Stimulated activated CD4-positive, alpha-beta T cell treated with anti-CD3 and anti-CD28 coated beads, Interleukin-1b, Interleukin-23, amount 100 ng/mL, for 24 hours (primary cell): ENCODE data around the gene HOXC11.

ENCODE experiments used
- DNase-seq, 4 experiments: peaks; one replicate each; pipeline ENCODE4 v3.0.0-alpha.2; 2020; ENCODE audit warnings: low read depth in 4 of 4, low spot score in 1 of 4

The HOXC11 gene

DNA sequence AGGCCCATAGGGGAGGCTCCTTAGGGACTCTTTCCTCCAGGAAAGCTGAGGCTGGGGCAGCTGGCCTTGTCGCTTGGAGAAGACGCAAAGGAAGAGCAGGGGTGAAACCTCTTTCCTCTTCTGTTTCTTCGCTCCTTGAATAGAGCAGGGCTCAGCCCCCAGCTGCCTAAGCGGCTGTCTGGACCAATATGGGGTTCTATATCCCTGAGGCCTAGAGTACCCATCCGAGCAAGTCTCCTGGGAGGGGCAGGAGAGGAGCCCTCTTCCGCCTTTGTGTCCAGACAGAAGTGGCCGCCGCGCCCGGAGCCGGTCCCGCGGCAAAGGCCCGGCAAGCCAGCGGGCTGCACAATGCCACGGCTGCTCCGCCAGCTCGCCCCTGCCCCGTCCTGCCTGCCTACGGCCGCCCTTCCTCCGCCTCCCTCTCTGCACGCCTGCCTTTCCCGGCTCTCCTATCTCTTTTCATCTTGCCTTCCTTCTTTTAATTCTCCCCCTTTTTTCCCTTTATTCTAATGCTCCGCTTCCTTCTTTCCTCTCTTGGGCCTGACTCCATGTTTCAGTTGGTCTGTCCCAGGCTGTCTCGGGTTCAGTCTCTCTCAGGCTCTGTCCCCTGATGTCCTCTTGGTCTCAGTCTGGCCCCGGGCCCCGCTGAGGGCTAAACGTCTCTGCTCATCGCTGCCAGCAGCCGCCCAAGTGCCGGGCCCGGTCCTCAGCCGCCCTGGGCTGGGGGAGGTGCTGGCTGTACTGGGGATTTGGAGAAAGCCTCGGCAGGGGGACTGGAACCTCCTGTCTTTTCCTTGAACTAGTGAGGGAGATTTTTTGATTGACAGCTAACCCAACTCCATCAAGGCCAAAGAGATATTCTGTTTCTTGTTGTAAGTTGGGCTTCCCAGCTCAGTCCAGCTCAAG is 24.5 kb downstream of the HOXC11 start:
- DNase-seq = no peak

DNA sequence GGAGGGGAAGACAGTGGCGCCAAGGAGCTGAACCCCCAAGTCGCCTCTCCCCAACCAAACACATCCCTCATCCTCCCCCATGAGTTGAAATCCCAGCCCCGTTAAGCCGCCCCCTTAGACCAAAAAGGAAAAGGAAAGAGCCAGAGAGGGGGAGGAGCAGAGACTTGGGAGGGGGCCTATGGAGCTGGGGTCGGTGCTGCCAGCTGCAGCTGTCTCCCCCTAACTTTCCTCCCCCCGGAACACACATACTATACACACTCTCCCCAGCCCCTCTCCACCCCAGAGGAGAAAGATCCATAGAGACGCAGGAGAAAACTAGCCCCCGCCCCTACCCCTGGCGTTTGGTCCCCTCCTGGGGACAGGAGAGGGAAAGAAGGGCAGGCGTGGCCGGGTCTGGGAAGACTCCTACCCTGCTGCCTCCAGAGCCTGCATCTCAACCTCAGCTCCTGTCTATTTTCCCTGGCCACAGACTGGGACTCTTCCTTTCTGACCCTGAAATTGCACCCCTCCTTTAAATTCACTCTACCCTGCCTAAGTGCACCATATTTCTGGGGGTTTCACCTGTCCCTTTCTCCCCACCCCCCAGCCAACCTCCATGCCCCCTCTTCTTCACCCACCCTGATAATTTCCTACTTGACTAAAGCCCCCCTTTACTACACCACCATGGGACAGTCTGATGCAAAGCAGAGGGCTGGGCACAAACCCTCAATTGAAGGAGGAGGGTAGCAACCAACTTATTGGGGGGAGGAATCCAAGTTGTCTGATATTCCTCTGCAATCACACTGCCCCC is 25.4 kb downstream of the HOXC11 start:
- DNase-seq = no peak

DNA sequence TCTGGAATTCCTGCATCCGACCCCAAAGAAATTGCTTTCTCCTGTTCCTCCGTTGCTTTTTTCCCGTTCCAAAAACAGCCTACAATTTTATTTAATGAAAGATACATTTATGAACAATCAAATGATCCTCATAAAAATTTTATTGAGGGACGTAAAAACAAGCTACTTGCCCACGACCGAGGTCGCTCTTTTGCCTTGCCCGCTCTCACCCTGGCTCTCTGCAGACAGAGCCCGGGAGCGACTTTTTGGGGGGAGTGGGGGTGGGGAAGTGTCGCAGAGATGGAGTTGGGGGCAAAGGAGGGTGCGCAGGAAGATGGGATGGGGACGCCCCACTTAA is 25.9 kb downstream of the HOXC11 start:
- no peak for DNase-seq

DNA sequence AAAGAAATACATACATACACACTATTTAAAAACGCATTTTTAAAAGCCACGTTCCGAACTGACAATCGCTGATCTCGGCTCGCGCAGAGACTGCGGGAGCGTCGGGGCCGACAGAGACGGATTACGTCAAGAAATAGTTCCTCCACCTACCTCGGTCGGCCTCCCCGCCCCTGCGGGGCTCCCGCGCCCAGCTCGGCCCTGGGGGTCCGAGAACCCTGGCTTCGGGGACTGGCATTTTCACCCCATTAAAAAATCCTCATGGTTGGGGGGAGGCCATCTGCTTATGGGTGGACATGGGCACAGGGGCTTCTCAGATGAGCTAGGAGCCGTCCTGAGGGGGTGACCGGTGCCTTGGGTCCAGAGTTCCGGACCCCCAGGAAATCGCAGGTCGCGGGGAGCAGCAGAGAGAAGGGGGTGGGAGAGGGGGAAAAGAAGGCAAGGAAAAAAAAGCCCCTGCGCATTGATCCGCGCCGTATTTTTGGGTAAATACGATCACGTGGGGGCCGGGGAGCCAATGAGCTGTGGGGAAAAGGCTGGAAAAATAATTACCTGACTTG is 26.7 kb downstream of the HOXC11 start:
- DNase-seq = no peak

DNA sequence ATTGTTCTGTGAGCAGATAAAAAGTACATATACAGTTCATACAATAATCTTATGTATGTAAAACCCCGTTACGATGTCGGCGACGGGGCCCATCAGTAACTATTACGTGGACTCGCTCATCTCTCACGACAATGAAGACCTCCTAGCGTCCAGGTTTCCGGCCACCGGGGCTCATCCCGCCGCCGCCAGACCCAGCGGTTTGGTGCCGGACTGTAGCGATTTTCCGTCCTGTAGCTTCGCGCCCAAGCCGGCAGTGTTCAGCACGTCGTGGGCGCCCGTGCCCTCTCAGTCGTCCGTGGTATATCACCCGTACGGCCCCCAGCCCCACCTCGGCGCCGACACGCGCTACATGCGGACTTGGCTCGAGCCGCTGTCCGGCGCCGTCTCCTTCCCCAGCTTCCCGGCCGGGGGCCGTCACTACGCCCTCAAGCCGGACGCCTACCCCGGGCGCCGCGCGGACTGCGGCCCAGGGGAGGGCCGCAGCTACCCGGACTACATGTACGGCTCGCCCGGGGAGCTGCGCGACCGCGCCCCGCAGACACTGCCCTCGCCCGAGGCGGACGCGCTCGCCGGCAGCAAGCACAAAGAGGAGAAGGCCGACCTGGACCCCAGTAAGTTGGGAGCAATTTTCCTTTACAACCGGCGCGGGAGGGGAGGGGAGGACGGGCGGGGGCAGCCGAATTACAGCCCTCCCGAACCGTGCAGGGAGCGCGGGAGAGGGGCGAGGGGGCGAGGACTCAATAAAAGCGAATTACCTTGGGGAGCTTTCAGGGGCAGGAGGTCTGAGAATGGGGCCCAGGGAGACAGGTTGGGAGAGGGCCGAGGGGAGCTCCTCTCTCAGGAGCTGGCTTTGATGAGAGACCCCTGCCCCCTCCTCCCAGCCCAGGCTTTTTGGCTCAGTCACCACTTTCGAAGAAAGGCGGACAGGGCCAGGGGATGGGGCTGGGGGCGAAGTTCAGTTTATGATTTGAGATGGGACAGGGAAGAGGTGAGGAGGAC is 27.5 kb downstream of the HOXC11 start, which contains the start of gene HOXC9:
Gene HOXC9, plus strand, starts transcription at position 46 of the 999 bp plus-strand sequence. Its CDS starts 28 bp downstream, at position 74.
- no peak for DNase-seq

DNA sequence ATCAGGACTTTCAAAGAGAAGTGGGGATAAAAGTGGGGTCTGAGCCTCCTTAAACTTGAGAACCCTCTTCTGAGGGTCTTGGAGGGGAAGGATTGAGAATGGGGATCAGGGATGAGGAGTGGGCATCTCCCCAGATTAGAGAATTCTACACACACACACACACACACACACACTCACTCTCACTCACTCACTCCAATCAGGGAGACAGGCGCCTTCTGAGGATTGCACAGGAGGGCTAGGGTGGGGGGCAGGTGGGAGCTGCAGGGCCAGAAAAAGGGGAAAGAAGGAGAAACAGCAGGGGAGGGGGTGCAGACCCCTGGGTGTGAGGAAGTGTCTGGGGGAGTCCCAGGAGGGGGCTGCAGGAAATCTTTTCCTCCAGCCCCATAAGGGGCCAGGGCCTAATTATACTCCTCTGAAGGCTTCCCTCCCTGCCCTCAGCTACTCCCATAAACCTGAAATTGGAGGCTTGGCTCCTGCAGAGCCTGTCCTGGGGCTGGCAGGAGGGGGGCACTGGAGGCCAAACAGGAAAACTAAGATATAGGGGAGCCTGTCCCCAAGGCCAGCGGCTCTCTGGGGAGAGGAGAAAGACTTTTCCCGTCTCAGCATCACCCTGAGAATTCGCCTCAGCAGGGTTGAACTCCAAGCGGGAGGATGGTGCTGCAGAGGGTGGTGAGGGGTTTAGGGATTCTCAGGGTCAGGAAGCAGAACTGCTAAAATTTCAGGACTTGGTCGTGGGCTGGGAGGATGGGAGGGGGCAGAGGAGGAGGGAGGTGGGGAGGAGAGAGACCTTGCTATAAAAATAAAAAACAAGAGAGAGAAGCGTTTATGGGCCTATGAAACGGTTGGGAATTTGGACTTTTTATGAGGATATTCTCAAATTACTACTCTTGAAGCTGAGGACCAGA is 28.6 kb downstream of the HOXC11 start:
- DNase-seq = no peak

DNA sequence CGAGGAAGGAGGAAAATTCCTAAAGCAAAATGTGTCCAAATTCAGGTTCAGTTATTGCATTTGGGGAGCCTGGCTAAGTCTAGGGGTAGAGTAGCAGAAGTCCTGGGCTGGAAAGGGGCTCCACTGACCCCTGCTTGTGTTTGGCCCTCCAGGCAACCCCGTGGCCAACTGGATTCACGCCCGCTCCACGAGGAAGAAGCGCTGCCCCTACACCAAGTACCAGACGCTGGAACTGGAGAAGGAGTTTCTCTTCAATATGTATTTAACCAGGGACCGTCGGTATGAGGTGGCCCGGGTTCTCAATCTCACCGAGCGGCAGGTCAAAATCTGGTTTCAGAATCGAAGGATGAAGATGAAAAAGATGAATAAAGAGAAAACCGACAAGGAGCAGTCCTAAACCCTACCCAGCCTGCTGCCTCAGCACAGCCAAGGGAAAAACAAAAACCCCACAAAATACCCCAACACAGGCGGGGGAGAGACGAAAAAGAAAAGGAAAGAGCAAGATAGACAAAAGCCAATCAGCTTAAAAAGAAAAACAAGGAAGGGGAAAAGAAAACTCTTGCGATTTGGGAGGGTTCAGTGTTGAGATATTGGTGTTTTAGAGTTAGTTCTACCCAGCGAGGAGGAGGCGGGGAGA is 29.5 kb downstream of the HOXC11 start:
- DNase-seq = no peak

DNA sequence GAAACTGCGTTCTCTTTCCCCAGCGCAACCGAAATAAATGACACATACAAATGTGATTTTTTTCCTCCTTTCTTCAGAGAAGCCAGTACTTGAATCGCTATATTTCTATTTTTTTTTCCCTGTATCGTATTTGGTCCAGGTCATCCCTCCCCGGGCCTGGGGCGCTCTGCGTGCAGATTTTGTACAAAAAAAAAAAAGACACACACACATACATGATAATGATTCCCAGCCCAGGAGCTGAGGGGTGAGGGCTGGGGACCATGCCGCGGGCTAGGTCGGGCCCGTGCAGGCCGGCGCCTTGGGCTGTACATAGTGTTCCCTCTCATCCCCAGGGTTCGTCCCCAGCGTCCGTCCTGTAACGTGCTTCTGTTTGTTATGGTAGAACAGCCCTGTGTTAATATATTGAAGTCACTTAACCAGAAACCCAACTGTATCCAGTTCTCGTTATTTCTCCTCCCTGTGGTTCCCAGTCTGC is 30.0 kb downstream of the HOXC11 start:
- no peak for DNase-seq

DNA sequence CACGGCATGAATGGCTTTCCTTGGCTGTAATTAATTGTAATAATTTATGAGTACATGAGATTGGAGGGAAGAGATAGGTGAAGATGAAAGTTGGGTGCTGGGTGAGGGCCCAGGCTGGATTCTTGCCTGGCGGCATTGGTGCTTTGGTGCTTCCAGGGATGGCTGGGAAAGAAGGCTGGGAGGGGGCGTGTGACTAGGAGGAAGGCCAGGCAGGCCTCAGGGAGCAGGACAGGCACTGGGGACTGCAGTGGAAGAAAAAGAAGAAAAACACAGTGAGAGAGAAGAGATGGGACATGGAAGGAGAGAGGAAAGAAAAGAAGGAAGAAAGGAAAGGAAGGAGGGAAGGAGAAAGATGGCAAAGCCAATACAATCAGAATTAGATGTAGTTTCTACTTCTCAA is 30.7 kb downstream of the HOXC11 start:
- DNase-seq = no peak

DNA sequence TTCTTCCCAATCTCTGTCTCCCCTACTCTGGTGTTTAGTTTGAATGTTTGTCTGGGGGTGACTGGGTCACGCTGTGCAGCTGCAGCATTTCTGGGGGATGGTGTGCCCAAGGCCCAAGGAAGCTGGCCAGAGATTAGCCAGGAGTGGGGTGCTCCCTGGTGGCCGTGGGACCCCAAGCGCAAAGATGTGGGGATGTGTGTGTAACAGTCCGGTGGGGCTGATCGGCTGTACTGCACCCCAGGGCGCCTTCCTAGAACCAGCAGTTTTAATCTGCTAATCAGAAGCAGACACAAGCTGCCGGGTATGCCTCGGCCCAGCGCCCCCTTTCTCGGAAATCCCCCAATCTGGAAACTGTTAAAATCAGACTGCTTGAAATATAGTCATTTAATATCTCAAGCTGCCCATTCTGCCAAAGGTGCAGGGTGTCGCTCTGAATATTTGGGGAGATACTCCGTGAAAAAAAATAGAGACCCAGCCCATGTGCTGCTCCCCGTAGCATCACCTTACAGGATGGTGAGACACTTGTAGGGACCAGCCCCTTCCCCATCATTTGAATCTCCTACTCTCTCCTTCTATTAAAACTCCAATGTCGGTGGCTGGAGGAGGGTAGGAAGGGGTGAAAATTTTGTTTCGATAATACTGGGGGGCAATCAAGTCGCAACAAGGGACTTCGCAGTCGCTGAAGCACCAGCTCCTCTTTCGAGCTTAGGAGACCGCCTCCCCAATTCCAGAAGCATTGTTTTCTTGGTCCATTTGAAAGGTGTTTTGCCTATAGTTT is 31.3 kb downstream of the HOXC11 start:
- DNase-seq = no peak

DNA sequence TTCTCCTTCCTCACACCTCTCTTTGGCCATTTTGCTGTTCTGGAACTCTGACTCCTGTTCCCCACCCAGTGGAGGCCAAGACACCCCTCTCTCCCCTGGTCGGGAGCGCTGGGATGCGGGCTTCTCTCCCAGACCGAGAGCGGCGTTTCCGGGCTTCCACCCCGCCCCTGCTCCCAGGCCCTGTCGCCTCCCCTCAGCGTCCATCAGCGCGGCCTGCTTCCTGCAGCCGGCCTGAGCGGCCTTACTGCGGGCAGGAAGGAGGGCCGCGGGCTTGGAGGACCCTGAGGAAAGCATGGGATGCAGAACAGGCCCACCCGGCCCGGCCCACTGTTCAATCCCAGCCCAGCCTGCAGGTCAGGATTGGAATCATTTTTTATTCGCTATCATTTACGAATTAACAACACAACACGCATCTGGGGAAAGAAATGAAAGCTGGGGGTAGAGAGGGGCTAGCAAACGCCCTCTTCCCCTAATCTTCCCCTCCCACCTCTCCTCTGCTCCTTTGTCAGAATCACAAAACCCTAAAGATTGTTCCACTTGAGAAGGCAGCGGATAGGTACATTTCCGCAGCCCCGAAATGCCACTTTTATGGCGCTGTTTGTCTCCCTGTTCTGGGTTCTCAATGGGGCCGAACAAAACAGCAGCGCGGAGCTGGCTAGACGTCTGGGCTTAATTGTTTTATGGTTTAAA is 32.1 kb downstream of the HOXC11 start:
- DNase-seq = no peak

DNA sequence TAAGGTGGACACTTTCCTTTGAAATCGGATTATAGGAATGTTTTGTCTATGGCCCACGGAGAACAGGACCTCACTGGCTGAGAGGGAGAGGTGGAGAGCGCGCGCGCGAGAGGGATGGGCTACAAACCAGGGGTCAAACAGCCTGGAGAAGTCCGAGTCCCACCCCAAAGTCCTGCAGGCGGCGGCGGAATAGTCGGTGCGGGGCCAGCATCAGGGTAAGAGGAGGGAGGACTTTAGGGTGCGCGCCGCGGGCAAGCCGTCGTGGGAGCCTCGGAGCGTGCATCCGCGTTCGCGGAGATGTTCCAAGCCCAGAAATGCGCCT is 32.6 kb downstream of the HOXC11 start:
- no peak for DNase-seq

DNA sequence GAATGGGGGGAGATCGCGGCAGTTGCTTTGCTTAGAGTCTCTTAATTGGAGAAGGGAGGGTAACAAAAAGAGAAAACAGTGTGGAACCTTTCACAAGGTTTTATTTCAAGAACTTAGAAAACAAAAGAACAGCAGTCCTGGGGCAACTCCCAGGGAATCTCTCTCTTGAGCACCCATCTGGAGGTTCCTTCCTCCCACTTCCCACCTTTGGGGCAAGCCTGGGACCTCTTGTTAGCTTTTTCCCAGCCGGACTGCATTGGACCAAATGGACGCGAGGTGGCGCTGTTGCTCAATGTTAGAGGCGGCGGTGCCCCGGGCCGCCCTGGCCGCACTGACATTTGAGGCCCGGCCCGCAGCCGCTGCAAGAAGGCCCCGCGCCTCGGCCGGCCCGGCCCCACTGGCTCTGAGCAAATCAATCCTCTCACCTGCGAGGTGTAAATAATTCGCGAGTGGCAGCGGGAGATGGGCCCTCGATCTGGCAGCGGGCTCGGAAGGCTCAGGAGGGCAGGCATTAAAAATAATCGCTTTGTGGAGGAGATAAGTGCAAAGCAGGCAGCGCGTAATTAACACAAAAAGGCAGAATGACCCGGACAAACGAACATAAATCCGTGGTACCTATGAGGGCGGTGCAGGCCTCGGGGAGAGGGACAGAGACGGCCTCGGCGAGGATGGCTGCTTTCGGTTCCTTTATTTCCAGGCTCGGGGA is 33.1 kb downstream of the HOXC11 start:
- peak; percentile 77 to 86 (median 82) for DNase-seq

DNA sequence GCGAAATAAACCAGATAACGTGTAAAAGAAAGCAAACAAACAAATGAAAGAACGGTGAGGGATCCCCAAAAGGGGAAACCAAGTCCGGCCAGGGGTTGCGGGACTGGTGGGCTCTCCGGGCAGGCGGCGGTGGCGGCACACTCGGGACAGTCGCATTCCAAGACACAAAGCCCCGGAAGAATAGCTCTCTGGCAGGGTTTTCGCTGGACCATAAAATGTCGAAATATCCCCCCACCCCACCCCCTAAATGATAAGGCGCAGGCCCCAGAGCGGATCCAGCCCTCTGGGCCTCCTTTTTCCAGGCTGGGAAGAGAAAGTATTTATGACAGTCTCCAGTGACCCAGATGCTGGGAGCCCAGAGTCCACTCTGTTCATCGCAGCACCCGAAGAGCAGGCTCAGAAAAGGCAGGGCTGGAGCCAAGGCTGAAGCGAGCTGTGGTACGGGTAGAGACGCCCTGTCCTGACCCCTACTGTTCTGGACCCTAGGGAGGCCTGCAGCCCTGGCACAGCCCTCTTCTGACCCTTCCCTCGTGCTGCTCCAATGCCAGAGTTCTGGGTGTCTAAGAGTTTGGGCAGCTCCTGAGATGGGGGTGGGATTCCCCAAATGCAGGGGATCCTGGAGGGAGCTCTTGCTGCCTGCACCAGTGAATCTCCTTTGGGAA is 33.8 kb downstream of the HOXC11 start:
- no peak for DNase-seq

DNA sequence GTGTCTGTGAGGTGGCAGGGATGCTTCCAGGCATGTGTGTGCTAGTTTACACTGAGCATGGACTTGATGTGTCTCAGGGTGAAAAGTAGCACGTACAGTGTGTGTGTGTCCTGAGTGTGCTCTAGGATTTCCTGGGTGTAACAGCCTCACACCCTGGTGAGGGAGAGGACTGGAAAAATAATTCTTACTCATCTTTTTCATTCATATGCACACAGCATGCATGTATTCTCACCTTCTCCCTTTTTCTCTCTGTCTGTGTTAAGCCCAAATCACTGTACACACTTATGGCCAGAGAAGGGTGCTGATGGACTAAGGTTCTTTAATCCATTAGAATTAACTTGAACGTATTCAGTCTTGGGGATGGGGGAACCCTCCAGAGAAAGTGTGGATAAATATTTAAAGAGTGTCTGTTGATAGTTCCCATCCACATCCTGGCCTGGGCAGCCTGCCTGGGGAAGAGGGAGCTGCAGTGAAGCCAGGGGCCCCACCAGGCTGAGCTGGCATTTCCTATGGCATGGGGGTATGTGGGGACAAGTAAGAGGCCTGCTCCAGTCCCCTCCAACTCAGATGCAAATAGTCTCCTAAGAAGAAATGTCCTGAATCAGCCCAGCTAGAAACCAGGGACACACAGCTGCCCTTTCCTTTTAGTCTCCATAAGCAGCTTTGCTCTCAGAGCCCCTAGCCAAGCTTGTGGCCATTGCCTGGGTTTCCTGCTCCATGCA is 34.8 kb downstream of the HOXC11 start:
- DNase-seq = no peak

DNA sequence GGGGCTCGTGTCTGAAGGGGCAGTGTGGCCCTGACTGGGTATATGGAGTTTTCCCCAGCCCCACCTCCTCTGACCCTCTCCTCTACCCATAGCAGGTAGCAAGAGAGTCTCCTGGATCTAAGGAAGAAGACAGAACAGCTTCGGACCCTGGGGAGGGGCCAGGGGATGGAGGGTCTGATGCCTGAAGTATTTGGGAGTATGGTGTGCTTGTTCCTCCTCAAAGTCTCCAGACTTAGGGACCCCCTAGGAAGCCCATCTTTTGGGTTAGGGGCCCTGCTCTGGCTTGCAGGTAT is 35.3 kb downstream of the HOXC11 start:
- no peak for DNase-seq
